H1 (cell line): Measurements from ENCODE around the gene ROM1. TPM values are rescaled to one million over a fixed set of nuclear protein-coding genes. Genes with fewer than 3 reads are reported as not detected.

Experiments
- CTCF ChIA-PET: fragments of 300-600 bp; sonication (Branson Sonifier 250); formaldehyde crosslinking; loops from one replicate; lab custom pipeline; 2021; ENCODE audit not compliant: partially characterized antibody; lab: Charles Lee
- POLR2A ChIA-PET: fragments of 300-600 bp; sonication (Branson Sonifier 250); formaldehyde crosslinking; loops from one replicate; lab custom pipeline; 2021; ENCODE audit warnings: inconsistent platforms; ENCODE audit not compliant: partially characterized antibody; lab: Charles Lee
- DNase-seq, 2 experiments: peaks; one replicate each; pipeline versions ENCODE4 v3.0.0 to v3.0.0-alpha.2; 2010 to 2022; ENCODE audit warnings: low spot score in 2 of 2, low read depth in 1 of 2, mixed read lengths in 1 of 2
- FAIRE-seq: peaks from 2 replicates; lab custom pipeline; 2011; peaks lifted over from hg19 to GRCh38; lab: Jason Lieb, UNC
- H2AFZ ChIP-seq: 2 replicates; pipeline ENCODE4 v1.8.1; 2012; ENCODE audit warnings: low read length, inconsistent platforms
- H2AK5ac ChIP-seq: 2 replicates; pipeline ENCODE4 v1.6.1; 2013; ENCODE audit warnings: low read depth, low read length
- H2BK120ac ChIP-seq: replicated peaks from 2 replicates; pipeline ENCODE3; 2013; ENCODE audit warnings: low read depth, low read length, inconsistent platforms
- H2BK12ac ChIP-seq: 2 replicates; pipeline ENCODE4 v1.6.1; 2013; ENCODE audit warnings: low read depth, low read length
- H2BK15ac ChIP-seq: 2 replicates; pipeline ENCODE4 v1.6.1; 2013; ENCODE audit warnings: low read length
- H2BK20ac ChIP-seq: 2 replicates; pipeline ENCODE4 v1.6.1; 2013; ENCODE audit warnings: low read length
- H2BK5ac ChIP-seq: 2 replicates; pipeline ENCODE4 v1.6.1; 2013; ENCODE audit warnings: low read depth, low read length
- H3K14ac ChIP-seq: 2 replicates; pipeline ENCODE4 v1.6.1; 2013; ENCODE audit warnings: inconsistent platforms; ENCODE audit not compliant: insufficient read length
- H3K18ac ChIP-seq: 2 replicates; pipeline ENCODE4 v1.6.1; 2013; ENCODE audit warnings: low read length; ENCODE audit errors: extremely low read depth
- H3K23ac ChIP-seq: 2 replicates; pipeline ENCODE4 v1.6.1; 2013; ENCODE audit warnings: inconsistent platforms; ENCODE audit not compliant: insufficient read length
- H3K23me2 ChIP-seq: 2 replicates; pipeline ENCODE4 v1.6.1; 2013; ENCODE audit warnings: low read depth, low read length
- H3K27ac ChIP-seq: 2 replicates; pipeline ENCODE4 v1.6.1; 2011; ENCODE audit warnings: low read depth, low read length, inconsistent platforms
- H3K27me3 ChIP-seq, 4 experiments: replicated peaks in 1 of 4; 1 replicate in 1 of 4; 2 replicates in 3 of 4; pipeline versions ENCODE4 v1.6.1 to v1.8.1; 2011 to 2013; ENCODE audit warnings: low read length in 3 of 4, mild to moderate bottlenecking in 3 of 4, inconsistent platforms in 2 of 4, mixed read lengths in 2 of 4, moderate library complexity in 1 of 4; ENCODE audit not compliant: control insufficient read depth in 3 of 4, insufficient read depth in 3 of 4; ENCODE audit errors: extremely low read depth in 1 of 4
- H3K36me3 ChIP-seq, 4 experiments: 2 replicates each; pipeline versions ENCODE4 v1.6.1 to v1.8.1; 2011 to 2013; ENCODE audit warnings: mild to moderate bottlenecking in 4 of 4, low read length in 3 of 4, moderate library complexity in 2 of 4, control low read depth in 1 of 4, inconsistent platforms in 1 of 4; ENCODE audit not compliant: insufficient read depth in 4 of 4, control insufficient read depth in 2 of 4
- H3K4ac ChIP-seq: replicated peaks from 2 replicates; pipeline ENCODE3; 2013; ENCODE audit warnings: low read length, low read depth, mixed read lengths, inconsistent platforms; ENCODE audit not compliant: insufficient read length
- H3K4me1 ChIP-seq, 4 experiments: replicated peaks in 1 of 4; 1 replicate in 1 of 4; 2 replicates in 3 of 4; pipeline versions ENCODE4 v1.6.1 to v1.8.1; 2011 to 2013; ENCODE audit warnings: low read length in 3 of 4, inconsistent platforms in 2 of 4, mixed read lengths in 1 of 4; ENCODE audit not compliant: insufficient read depth in 4 of 4, control insufficient read depth in 3 of 4
- H3K4me2 ChIP-seq, 2 experiments: 2 replicates each; pipeline versions ENCODE4 v1.6.1 to v1.8.1; 2011 to 2013; ENCODE audit warnings: low read depth in 2 of 2, low read length in 2 of 2, control low read depth in 1 of 2, inconsistent platforms in 1 of 2, mild to moderate bottlenecking in 1 of 2; ENCODE audit not compliant: insufficient read depth in 1 of 2
- H3K4me3 ChIP-seq, 4 experiments: fragments of 200-600, 300-600 bp in 1 of 4; sonication (generic), shearing (Covaris generic), sonication (Bioruptor Twin) in 1 of 4; 2 replicates each; pipeline versions ENCODE4 v1.5.1 to v1.8.1; 2011 to 2016; ENCODE audit warnings: low read length in 4 of 4, low read depth in 3 of 4, control low read depth in 2 of 4, inconsistent platforms in 2 of 4, mild to moderate bottlenecking in 2 of 4, mixed read lengths in 1 of 4, moderate library complexity in 1 of 4; ENCODE audit not compliant: insufficient read depth in 2 of 4; ENCODE audit errors: extremely low read depth in 1 of 4
- H3K56ac ChIP-seq: replicated peaks from 2 replicates; pipeline ENCODE3; 2013; ENCODE audit warnings: low read depth, mild to moderate bottlenecking, mixed read lengths, low read length, inconsistent platforms; ENCODE audit not compliant: insufficient read length
- H3K79me1 ChIP-seq: 2 replicates; pipeline ENCODE4 v1.6.1; 2013; ENCODE audit warnings: low read depth, low read length, control low read depth
- H3K79me2 ChIP-seq, 2 experiments: 2 replicates each; pipeline versions ENCODE4 v1.6.1 to v1.8.1; 2012 to 2013; ENCODE audit warnings: low read length in 2 of 2, mild to moderate bottlenecking in 2 of 2, inconsistent platforms in 1 of 2; ENCODE audit not compliant: insufficient read depth in 2 of 2, control insufficient read depth in 1 of 2
- H3K9ac ChIP-seq, 4 experiments: replicated peaks in 1 of 4; 1 replicate in 1 of 4; 2 replicates in 3 of 4; pipeline versions ENCODE4 v1.6.1 to v1.8.1; 2011 to 2013; ENCODE audit warnings: low read depth in 3 of 4, low read length in 3 of 4, control low read depth in 2 of 4, mild to moderate bottlenecking in 2 of 4, moderate library complexity in 2 of 4, inconsistent platforms in 1 of 4; ENCODE audit errors: extremely low read depth in 1 of 4
- H3K9me3 ChIP-seq, 2 experiments: 2 replicates each; pipeline versions ENCODE4 v1.6.1 to v1.8.1; 2012 to 2013; ENCODE audit warnings: mild to moderate bottlenecking in 2 of 2, moderate library complexity in 2 of 2, control low read depth in 1 of 2, inconsistent platforms in 1 of 2, low read depth in 1 of 2, low read length in 1 of 2, mixed read lengths in 1 of 2; ENCODE audit not compliant: insufficient read depth in 2 of 2
- H4K20me1 ChIP-seq, 2 experiments: replicated peaks in 1 of 2; 2 replicates each; pipeline versions ENCODE3 to v1.8.1; 2011 to 2013; ENCODE audit warnings: inconsistent platforms in 2 of 2, low read length in 2 of 2, mild to moderate bottlenecking in 1 of 2; ENCODE audit not compliant: insufficient read depth in 2 of 2, control insufficient read depth in 1 of 2
- H4K5ac ChIP-seq: 2 replicates; pipeline ENCODE4 v1.6.1; 2013; ENCODE audit warnings: low read length, low read depth, mixed read lengths, inconsistent platforms; ENCODE audit not compliant: insufficient read length
- H4K8ac ChIP-seq: 2 replicates; pipeline ENCODE4 v1.8.0; 2013; ENCODE audit warnings: mild to moderate bottlenecking, moderate library complexity, low read length, inconsistent platforms; ENCODE audit not compliant: insufficient read depth; ENCODE audit errors: extremely low read depth
- H4K91ac ChIP-seq: replicated peaks from 2 replicates; pipeline ENCODE3; 2013; ENCODE audit warnings: low read length, mixed read lengths, inconsistent platforms; ENCODE audit not compliant: insufficient read length
- ASH2L ChIP-seq: fragments of 200-600, 300-600 bp; sonication (generic); IDR thresholded peaks from one replicate; pipeline ENCODE4 v1.7.1; 2017; ENCODE audit warnings: low read length
- BRCA1 ChIP-seq: IDR thresholded peaks from 2 replicates; pipeline ENCODE4 v1.6.1; 2012; ENCODE audit warnings: low read depth, low read length, improper control_type of control experiment
- CREB1 ChIP-seq: IDR thresholded peaks from 2 replicates; pipeline ENCODE4 v1.6.1; 2012; ENCODE audit warnings: inconsistent platforms
- CTBP2 ChIP-seq: IDR thresholded peaks from 2 replicates; pipeline ENCODE4 v1.7.0; 2011; ENCODE audit warnings: borderline replicate concordance, mild to moderate bottlenecking, moderate library complexity, mixed read lengths, low read length; ENCODE audit not compliant: insufficient read depth, insufficient read length
- EP300 ChIP-seq, 2 experiments: IDR thresholded peaks; 1 replicate in 1 of 2; 2 replicates in 1 of 2; pipeline ENCODE4 v1.6.1; 2011 to 2012; ENCODE audit warnings: low read depth in 2 of 2, low read length in 2 of 2, mild to moderate bottlenecking in 2 of 2, borderline replicate concordance in 1 of 2, inconsistent platforms in 1 of 2, moderate library complexity in 1 of 2
- GTF2F1 ChIP-seq: IDR thresholded peaks from 2 replicates; pipeline ENCODE4 v1.6.1; 2012; ENCODE audit warnings: low read depth, low read length, improper control_type of control experiment, borderline replicate concordance
- RFX5 ChIP-seq: IDR thresholded peaks from 2 replicates; pipeline ENCODE4 v1.6.1; 2011; ENCODE audit warnings: low read depth, low read length, improper control_type of control experiment, borderline replicate concordance
- TBP ChIP-seq: IDR thresholded peaks from 2 replicates; pipeline ENCODE4 v1.6.1; 2011; ENCODE audit warnings: low read depth, low read length, improper control_type of control experiment
- YY1 ChIP-seq: IDR thresholded peaks from 2 replicates; pipeline ENCODE4 v1.6.1; 2011; ENCODE audit warnings: low read depth, mild to moderate bottlenecking, low read length
- WGBS, 2 experiments: shearing (Covaris generic) in 1 of 2; methylation state at CpG; one replicate each; pipeline versions ENCODE4 v1.1.6 to v1.1.7; 2013 to 2015; ENCODE audit warnings: low lambda C conversion rate in 2 of 2, mixed read lengths in 2 of 2, inconsistent platforms in 1 of 2, low coverage in 1 of 2, missing lambda C conversion rate in 1 of 2; ENCODE audit not compliant: insufficient replicate concordance in 2 of 2, insufficient coverage in 1 of 2, insufficient read length in 1 of 2; ENCODE audit errors: extremely low coverage in 1 of 2, missing lambda C conversion rate in 1 of 2; 5-methylcytosine and 5-hydroxymethylcytosine counted together
- polyA plus RNA-seq, 7 experiments: library from polyadenylated mRNA; depleted of rRNA in 3 of 7; stranded (reverse) in 5 of 7; unstranded in 2 of 7; fragments of >200 nt in 5 of 7; fragments of 200-250 nt in 2 of 7; gene quantifications; 1 replicate in 5 of 7; 2 replicates in 1 of 7; 4 replicates in 1 of 7; pipeline versions ENCODE4 v1.2.1 to v1.2.3, GENCODE V29; 2011 to 2013; ENCODE audit warnings: missing spikeins in 2 of 7, mixed read lengths in 2 of 7
- total RNA-seq: library from RNA; stranded (reverse); fragmentation: NEBNext Ultra II Directional; extraction: Animal tissue kit (Norgen Biotek cat#: 25700); gene quantifications from 2 replicates; pipeline ENCODE4 v1.2.1, GENCODE V29; 2021
- TF ChIP-seq, protein P1 (sequence below): IDR thresholded peaks from 2 replicates; pipeline ENCODE4 v1.6.1; 2011; ENCODE audit warnings: low read depth, mild to moderate bottlenecking, low read length; ENCODE audit not compliant: insufficient read depth

The ROM1 gene
- total and polyA plus RNA-seq, 2 of the 8 experiments (the other 6 are each of a cell fraction or from before 2014, with no cell fraction given), result 0.86 to 2.2 TPM

DNA sequence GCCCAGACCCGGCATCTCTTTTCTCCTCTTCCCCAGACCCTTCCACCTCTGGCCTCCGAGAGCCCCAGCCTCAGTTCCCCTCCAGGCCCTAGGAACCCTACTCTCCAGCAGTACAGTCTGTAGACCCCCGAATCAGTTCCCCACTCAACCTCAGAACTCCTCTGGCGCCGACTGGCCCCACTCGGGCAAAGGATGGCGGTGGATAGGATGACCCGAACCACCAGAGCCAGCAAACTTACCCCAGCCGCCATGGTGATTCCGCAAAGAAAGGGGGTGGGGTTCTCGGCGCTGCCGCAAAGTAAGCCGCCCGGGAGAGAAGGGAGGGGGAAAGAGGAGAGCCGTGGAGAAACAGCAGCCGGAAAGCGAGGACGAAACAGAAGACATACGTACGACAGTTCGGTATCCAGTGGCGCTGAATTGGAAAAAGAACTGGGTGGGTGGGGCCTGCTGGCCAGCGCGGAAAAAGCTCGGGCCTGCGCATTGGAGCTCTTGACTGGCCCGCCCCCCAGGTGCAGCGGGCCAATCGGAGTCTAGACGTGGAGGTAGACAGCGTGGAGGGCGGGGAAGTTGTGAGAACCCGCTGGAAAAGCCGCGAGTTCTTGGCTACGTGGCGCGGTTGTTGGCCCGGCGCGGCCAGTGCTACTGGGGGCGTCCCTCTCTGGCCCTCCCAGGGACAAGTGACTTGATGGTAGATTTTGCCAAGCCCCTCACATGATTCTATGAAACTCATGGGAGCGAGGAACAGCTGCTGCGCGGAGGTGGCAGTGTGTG lies 39.3 kb upstream of the ROM1 start, which contains the start of gene EEF1G:
Gene EEF1G (minus strand): TSS at position 300 of the 771 bp plus-strand sequence. CDS start 49 bp downstream, at position 251.
- H3K79me2 ChIP-seq, result peaks cover 0 to 45% of the 10 kb centered on the region in 2 experiments
- peak; percentile 6; the same call in 1 of the 2 replicates for TF ChIP-seq CREB1
- peak; percentile 76 for TF ChIP-seq ASH2L
- TF ChIP-seq RFX5, result peak; percentile 19; the same call in 1 of the 2 replicates
- TF ChIP-seq BRCA1, result peak; percentile 61
- peak; percentile 94 for TF ChIP-seq YY1
- TF ChIP-seq EP300 (IDR thresholded peaks at IDR 0.05; ENCODE audit: borderline replicate concordance in 1 of 2, low read depth in 2 of 2, low read length in 2 of 2), result peak in 1 of 2 experiments; percentile 48; a peak in 1 of 3 replicates
- TF ChIP-seq CTBP2, result no peak
- 0 out of 2 replicates have a peak, but pooled peaks have one; percentile 47 for TF ChIP-seq GTF2F1
- peak; percentile 95 for TF ChIP-seq TBP
- TF ChIP-seq, protein P1, sequence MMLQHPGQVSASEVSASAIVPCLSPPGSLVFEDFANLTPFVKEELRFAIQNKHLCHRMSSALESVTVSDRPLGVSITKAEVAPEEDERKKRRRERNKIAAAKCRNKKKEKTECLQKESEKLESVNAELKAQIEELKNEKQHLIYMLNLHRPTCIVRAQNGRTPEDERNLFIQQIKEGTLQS, result 0 out of 2 replicates have a peak, but pooled peaks have one; percentile 36

More for the DNA sequence above, 39.3 kb upstream of the ROM1 start, which contains the start of gene EEF1G:
- no peak within 1 kb of the TSS for H2AFZ ChIP-seq
- H2BK5ac ChIP-seq, result peak within 1 kb of the TSS; percentile 62
- peak within 1 kb of the TSS; percentile 79 to 85 for H3K4me2 ChIP-seq
- peak within 1 kb of the TSS; percentile 85 for H3K18ac ChIP-seq
- peaks cover 0 to 18% of the 10 kb centered on the region in 2 experiments for H4K20me1 ChIP-seq
- H3K9ac ChIP-seq, result peak within 1 kb of the TSS; percentile 81 to 95 (median 94)
- H3K27ac ChIP-seq, result peak within 1 kb of the TSS; percentile 75
- H4K5ac ChIP-seq, result peak within 1 kb of the TSS; percentile 96
- 0% methylated on average over 44 of the region's 46 CpGs; no CpG with 5 or more reads in 1 of the 2 experiments for WGBS, 2 experiments
- H4K91ac ChIP-seq, result peak within 1 kb of the TSS; percentile 79
- H3K27me3 ChIP-seq, result no peaks in the 10 kb centered on the region
- peak within 1 kb of the TSS; percentile 90 to 100 (median 91) for H3K4me3 ChIP-seq
- H3K4ac ChIP-seq, result peak within 1 kb of the TSS; percentile 76
- ChIA-PET CTCF (interaction anchor here (0.9 to 1.9 kb wide), 9 partner anchors 13 to 191 kb away, joined by 3 to 11 read pairs (median 4); partner anchors contain the start of genes EML3 and MTA2), POLR2A (interaction anchor here (0.6 to 20.7 kb wide), 46 partner anchors 9 to 997 kb away, joined by 3 to 336 read pairs (median 4); partner anchors contain the start of genes BSCL2, C11orf98, CSKMT and GANAB)
- peak within 1 kb of the TSS; percentile 50 for H2BK120ac ChIP-seq
- H3K79me1 ChIP-seq, result 0 out of 2 replicates have a peak, but pooled peaks cover 4% of the 10 kb centered on the region
- peaks cover 13% of the 10 kb centered on the region for H3K23me2 ChIP-seq
- no peak within 1 kb of the TSS for H2AK5ac ChIP-seq
- peak within 1 kb of the TSS; percentile 43 for H3K56ac ChIP-seq
- FAIRE-seq, result peak; percentile 63
- DNase-seq, result peak; percentile 96 to 99
- peaks cover 29 to 53% (median 44%) of the 10 kb centered on the region in 4 experiments for H3K36me3 ChIP-seq
- H3K9me3 ChIP-seq, result no peaks in the 10 kb centered on the region
- H3K14ac ChIP-seq, result no peak within 1 kb of the TSS
- no peak within 1 kb of the TSS; the same call in 1 of the 2 replicates for H2BK12ac ChIP-seq
- peaks cover 0 to 11% (median 7%) of the 10 kb centered on the region in 4 experiments; a peak in 4 of 7 replicates for H3K4me1 ChIP-seq
- H3K23ac ChIP-seq, result no peak within 1 kb of the TSS
- H2BK20ac ChIP-seq, result no peak within 1 kb of the TSS
- peak within 1 kb of the TSS; percentile 96 for H4K8ac ChIP-seq
- H2BK15ac ChIP-seq, result no peak within 1 kb of the TSS
